ENCODE data around the gene SOX6.
"Not testable (repeated sequence)": the region's sequence is repeated elsewhere in the genome, so short reads cannot be mapped to it uniquely, and the experiment has no call there.

SOX6 gene

GRCh38 chr11:16182553-16182952, 173.8 kb downstream of the SOX6 start:
- DNase-seq, result no peak

GRCh38 chr11:16180868-16181267, 175.5 kb downstream of the SOX6 start:
- no peak for DNase-seq

GRCh38 chr11:16179676-16180075, 176.7 kb downstream of the SOX6 start:
- no peak for DNase-seq

DNA sequence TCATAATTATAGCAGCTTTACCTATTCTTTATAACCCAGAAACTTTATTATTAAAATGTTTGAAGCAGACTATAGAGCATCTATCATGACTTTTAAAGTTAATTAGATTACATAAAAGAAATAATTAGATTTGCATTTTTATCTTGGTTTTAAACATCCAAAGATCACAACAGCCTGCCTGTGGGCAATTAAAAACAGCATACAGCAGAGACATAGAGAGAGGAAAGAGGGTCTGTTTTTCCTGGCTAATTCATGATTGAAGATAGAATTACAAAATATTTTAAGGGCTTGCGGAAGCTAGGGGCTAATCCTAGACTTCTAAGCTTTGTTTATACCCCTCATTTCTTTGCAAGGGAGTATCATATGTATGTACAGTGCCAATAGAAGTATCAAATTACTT, 178.1 kb downstream of the SOX6 start:
- DNase-seq, result no peak

DNA sequence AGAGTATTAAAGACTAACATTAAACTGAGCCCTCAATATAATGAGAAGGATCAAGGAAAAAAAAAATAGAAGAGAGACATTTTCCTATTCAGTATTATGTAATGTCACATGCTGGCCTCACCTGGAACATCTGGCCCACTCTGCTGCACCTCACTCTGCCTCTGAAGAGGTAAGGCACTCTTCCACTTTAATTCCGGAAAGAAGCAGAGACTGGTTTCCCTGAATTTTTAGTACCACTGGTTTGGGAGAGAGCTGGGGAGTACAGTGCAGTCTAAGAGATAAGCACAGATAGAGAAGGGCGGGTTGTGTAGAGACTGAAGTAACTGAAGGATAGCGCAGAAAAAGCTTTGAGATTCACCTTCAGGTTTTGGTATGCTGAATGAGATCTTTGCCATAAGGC, 178.7 kb downstream of the SOX6 start:
- no peak for DNase-seq

GRCh38 chr11:16173798-16174197, 182.5 kb downstream of the SOX6 start:
- no peak for DNase-seq

DNA sequence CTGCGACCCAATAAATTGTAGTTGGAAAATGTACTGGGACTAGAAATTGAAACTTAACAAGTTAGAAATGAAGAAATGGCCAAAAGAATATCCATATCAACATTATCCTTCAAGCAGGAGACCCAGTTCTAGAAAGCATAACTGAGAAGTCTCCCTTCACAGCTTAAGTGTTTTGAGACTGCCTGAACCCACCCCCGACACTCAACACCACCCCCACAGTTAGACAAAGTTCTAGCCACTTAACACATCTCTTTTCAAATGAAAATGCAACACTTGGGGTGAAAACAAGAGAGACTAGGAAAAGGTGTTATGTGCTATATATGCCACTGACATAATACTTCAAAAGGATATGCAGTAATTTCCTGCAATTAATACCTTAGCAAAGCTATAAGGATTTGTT, 184.5 kb downstream of the SOX6 start:
- DNase-seq, result no peak

DNA sequence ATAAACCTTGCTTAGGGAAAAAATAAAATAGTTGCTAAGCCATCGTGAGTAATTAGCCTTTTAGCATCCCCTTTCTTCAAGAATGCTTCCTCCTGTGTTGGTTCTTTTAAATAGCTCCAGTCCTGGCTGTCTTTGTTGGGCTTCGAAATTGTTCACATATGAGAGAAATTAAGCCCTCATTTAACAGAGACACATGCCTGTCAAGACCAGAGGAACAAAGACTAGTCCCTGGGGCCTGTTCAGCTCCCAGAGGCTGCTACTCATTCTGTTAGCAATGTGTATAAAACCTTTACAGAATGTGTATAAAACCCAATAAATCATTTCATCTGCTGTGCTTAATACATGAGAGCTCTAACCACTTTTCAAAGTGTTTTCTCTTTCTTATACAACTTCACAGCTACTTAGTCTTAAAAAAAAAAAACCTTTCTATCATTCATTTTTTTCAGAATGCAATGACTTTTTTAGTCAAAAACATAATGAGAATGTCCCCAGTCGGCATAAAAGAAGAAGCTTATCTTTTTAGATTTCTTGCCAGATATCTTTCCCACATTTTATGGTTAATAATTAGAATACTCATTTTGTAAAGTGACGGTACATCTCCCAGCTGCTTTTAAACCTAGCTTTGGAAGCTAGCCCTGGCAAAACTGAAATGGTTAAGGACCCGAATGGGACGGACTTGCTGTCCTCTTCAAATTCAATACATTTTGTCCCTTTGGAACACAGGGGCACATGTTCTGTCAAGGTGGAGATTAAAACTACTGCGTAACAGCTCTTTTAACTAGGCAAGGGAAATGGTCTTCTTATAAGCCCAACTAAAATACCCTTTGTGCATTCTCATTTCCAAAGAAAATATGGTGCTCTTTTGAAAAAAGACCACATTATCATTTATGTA, 186.1 kb downstream of the SOX6 start:
- DNase-seq, result no peak

- DNase-seq, result no peak
Measured at GRCh38 chr11:16169541-16169940, 186.8 kb downstream of the SOX6 start.

DNA sequence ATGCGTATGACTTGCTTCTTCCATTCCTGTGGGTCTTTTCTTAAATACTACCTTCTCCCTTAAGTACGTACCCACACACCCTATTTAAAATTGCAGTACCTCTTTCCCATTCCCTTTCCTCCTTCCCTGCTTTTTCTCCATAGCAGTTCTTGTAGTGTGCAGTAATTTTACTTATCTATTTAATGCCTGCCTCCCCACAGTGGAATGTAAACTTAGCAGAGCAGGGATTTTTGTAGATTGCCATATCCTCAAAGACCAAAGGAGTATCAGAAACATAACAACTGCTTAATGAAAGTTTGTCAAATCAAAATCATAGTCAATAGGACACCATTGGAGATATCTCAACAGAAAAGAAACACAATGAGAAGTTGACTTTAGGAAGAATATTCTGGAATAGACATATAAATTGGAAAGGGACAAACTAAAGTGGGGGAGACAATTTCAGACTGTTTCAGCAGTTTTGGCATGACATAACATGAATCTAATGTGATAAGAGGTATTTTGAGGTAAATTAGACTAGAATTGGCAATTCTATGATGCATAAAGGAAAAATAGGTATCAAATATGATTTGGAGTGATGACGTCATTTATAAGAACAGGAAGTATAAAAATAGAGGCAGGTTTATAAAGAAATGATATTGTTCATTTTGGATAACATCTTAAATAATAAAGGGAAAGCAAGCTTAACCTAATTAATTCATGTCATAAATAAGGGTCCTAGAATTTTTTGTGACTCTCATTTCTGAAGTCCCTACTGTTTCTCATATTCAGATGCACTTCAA, 188.4 kb downstream of the SOX6 start:
- DNase-seq, result no peak

GRCh38 chr11:16166571-16166970, 189.8 kb downstream of the SOX6 start:
- DNase-seq, result no peak

DNA sequence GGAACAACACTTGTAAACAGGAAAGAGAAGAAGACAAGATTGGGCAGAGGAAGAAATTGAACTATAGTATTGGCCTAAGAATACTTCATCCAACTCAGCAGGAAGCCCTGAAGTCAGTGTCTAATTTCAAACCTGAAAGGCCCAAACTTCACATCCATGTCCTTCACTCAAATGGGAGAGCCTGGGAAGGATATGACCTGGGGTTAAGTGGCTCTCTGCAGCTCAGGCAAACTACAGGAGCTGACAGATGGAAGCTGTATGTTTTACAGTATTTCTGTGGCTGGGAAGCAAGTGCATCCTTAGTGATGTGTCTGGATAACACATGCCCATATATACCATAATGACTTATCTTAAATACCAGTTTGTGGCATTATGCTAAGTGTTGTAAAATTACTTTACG, 196.2 kb downstream of the SOX6 start:
- DNase-seq, result no peak

GRCh38 chr11:16158426-16158994, 197.8 kb downstream of the SOX6 start:
- DNase-seq, result no peak

DNA sequence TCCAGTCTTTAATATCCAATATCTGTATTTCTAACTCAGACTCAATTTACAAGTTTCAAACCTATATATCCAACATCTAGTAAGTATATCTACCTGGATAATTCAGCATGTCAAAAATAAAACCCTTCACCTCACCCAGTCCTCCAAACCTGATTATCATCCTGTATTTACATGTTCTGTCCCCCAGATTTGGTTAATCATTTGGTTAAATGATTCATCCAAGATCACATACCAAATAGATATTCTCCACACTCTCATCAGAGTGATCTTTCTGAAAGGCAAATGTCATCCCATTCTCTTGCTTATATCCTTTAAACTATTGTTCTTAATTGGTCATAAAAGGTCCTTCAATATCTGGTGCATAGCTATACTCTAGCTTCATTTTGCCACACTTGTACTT, 199.0 kb downstream of the SOX6 start:
- DNase-seq, result no peak

GRCh38 chr11:16155448-16155847, 200.9 kb downstream of the SOX6 start:
- DNase-seq, result no peak

GRCh38 chr11:16154715-16155396, 201.5 kb downstream of the SOX6 start:
- DNase-seq, result no peak

- no peak for DNase-seq
Measured at GRCh38 chr11:16153951-16154350, 202.4 kb downstream of the SOX6 start.

DNA sequence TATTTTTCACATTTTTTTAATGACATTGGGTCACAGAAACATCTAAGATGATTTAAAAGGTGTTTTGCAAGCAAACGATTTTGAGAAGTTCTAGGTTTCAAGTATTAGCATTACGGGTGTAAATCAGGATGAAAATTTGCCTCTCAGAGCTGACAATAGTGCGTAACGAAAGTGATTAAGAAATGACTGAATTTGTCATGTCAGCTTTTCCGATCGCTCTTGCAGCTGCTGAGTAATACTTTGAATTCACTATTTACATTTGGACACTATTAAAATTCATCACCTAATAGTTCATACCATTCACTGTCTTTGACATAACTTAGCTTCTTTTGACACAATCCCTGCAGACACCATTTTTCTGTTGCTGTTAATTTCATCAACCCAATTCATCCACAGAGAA, 205.2 kb downstream of the SOX6 start:
- no peak for DNase-seq

- no peak for DNase-seq
Measured at GRCh38 chr11:16149476-16149875, 206.9 kb downstream of the SOX6 start.

- DNase-seq, result no peak
Measured at GRCh38 chr11:16148301-16148931, 207.9 kb downstream of the SOX6 start.

DNA sequence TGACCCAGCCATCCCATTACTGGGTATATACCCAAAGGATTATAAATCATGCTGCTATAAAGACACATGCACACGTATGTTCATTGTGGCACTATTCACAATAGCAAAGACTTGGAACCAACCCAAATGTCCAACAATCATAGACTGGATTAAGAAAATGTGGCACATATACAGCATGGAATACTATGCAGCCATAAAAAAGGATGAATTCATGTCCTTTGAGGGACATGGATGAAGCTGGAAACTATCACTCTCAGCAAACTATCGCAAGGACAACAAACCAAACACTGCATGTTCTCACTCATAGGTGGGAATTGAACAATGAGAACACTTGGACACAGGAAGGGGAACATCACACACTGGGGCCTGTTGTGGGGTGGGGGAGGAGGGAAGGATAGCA, 209.4 kb downstream of the SOX6 start:
- DNase-seq, result not testable (repeated sequence)

DNA sequence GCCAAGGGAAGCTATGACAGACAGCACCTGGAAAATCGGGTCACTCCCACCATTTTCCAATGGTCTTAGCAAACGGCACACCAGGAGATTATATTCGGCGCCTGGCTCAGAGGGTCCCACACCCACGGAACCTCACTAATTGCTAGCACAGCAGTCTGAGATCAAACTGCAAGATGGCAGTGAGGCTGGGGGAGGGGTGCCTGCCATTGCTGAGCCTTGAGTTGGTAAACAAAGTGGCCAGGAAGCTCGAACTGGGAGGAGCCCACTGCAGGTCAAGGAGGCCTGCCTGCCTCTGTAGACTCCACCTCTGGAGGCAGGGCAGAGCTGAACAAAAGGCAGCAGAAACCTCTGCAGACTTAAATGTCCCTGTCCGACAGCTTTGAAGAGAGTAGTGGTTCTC, 214.7 kb downstream of the SOX6 start:
- DNase-seq, result not testable (repeated sequence)

GRCh38 chr11:16141162-16141561, 215.2 kb downstream of the SOX6 start:
- not testable (repeated sequence) for DNase-seq
